Large intestine (tissue), 3 donors: ENCODE data around the gene PAX8. TPM values are rescaled to one million over a fixed set of nuclear protein-coding genes. Genes with fewer than 3 reads are reported as not detected.

ENCODE experiments used
- DNase-seq, 2 donors: peaks; one replicate each; pipeline versions ENCODE4 v3.0.0 to v3.0.0-alpha.2; 2013
- H3K27ac ChIP-seq: one replicate; pipeline ENCODE4 v1.5.1; 2013; ENCODE audit warnings: low read length
- H3K27me3 ChIP-seq: 2 replicates; pipeline ENCODE4 v1.6.1; 2013; ENCODE audit warnings: low read length; ENCODE audit not compliant: control insufficient read depth, insufficient read depth
- H3K36me3 ChIP-seq: 2 replicates; pipeline ENCODE4 v1.6.1; 2013; ENCODE audit warnings: low read length; ENCODE audit not compliant: control insufficient read depth, insufficient read depth
- H3K4me1 ChIP-seq: one replicate; pipeline ENCODE4 v1.6.1; 2013; ENCODE audit warnings: low read length; ENCODE audit not compliant: control insufficient read depth, insufficient read depth
- H3K4me3 ChIP-seq: one replicate; pipeline ENCODE4 v1.5.1; 2013; ENCODE audit warnings: low read length
- H3K9me3 ChIP-seq: one replicate; pipeline ENCODE4 v1.6.1; 2013; ENCODE audit warnings: mild to moderate bottlenecking, low read depth, low read length, moderate library complexity; ENCODE audit not compliant: control insufficient read depth
- WGBS: methylation state at CpG from one replicate; pipeline ENCODE4 v1.1.5; 2013; ENCODE audit warnings: low lambda C conversion rate; ENCODE audit not compliant: insufficient coverage; 5-methylcytosine and 5-hydroxymethylcytosine counted together
- polyA plus RNA-seq: library from polyadenylated mRNA; unstranded; fragments of 120-200 nt; gene quantifications from one replicate; pipeline ENCODE4 v1.2.1, GENCODE V29; 2013

The PAX8 gene
- polyA plus RNA-seq, 1 donor, result 2.1 TPM

DNA sequence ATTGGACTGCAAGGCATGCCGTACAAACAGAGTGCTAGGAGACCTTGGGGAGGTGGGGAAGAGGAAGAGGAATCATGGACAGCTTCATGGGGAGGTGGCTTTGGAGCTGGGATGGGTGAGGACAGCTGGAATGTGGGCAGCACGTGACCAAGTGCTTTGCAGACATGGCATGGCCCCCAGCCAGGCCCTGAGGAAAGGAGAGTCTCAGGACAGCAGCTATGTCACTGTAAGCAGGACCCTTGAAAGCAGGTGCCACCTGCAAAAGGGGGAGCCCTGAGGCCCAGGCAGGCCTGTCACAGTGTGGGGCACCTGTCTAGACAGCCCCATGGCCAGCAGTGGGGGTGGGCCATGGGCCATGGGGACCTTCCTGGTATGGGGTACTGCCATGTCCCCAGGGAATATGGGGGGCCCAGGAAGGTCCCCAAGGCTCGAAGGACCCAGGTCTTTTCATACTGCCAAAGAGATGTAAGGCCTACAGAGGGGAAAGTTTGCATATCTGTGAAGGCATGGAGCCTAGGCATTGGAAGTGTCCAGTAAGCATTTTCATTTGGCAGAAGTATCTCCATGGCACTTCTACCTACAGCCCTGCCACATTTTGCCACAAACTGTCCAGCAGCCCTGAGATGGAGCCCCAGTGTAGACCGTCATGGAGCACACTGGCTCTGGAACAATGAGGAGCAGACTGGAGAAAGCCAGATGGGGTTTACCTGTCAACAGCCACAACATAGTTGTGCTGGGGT lies 9.9 kb downstream of the PAX8 start:
- H3K9me3 ChIP-seq, result no peaks in the 10 kb centered on the region
- no peak overlapping the region for H3K27ac ChIP-seq
- peaks cover 27% of the 10 kb centered on the region for H3K27me3 ChIP-seq
- no peak for DNase-seq
- no peak overlapping the region for H3K4me3 ChIP-seq
- H3K36me3 ChIP-seq, result no peaks in the 10 kb centered on the region
- WGBS, result no CpG with 5 or more reads among the region's 4 CpGs
- H3K4me1 ChIP-seq, result peaks cover 5% of the 10 kb centered on the region

DNA sequence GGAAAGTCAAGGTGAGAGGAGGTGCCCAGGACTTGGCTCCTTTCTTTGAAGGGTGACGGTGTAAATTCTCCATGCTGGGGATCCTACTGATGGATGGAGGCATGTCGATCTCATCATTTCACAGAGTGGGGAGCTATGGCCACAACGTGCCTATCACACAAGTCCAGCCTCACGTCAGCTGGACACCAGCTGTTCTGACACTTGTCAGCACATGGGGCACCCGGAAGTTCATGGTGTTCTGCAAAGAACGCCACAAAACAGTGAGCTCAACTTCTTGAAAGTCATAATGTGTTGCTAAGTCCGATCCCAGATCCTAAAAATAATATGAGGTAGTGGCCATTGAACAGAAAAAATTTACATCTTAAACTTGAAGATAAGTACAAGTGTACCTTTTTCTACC lies 12.3 kb downstream of the PAX8 start:
- Histone ChIP-seq H3K9me3 (no peaks in the 10 kb centered on the region), H3K4me1 (peaks cover 5% of the 10 kb centered on the region), H3K27ac (no peak overlapping the region), H3K27me3 (peaks cover 7% of the 10 kb centered on the region), H3K36me3 (no peaks in the 10 kb centered on the region), H3K4me3 (no peak overlapping the region)
- DNase-seq, result no peak
- WGBS, result no CpG with 5 or more reads among the region's 7 CpGs

DNA sequence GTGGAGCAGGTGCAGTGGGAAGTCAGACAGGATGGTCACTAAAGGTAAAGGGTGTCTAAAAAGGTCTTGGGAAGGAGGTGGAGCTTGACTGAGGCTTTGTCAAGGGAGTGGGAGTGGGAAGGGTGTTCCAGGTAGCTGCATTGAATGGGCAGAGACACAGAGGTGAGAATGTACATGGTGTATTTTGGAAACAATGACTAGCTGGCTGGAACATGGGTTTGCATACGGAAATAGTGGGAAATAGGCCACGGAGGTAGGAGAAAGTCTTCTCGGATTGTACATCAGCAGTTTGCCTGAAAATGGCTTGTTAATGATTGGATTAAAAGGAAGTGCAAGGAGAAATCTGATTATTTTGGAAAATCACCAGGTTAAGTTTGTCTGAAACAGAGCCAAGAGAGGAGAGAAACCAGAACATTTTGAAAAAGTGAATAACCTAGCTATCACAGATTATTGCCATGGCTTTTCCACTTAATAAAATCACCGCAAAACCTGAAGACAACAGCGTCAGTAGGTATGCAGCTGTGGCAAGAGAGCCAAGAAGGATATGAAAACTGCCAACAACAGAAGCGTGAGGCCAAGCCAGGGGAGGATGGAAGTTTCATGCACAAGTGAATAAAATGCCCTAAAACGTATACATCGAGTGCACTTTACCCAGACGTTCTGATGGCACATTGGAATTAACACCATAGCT lies 13.9 kb downstream of the PAX8 start:
- DNase-seq, result no peak
- no peaks in the 10 kb centered on the region for H3K9me3 ChIP-seq
- no peak overlapping the region for H3K4me3 ChIP-seq
- peaks cover 5% of the 10 kb centered on the region for H3K4me1 ChIP-seq
- H3K27ac ChIP-seq, result no peak overlapping the region
- no peaks in the 10 kb centered on the region for H3K36me3 ChIP-seq
- 100% methylated on average over 2 of the region's 9 CpGs for WGBS
- no peaks in the 10 kb centered on the region for H3K27me3 ChIP-seq

DNA sequence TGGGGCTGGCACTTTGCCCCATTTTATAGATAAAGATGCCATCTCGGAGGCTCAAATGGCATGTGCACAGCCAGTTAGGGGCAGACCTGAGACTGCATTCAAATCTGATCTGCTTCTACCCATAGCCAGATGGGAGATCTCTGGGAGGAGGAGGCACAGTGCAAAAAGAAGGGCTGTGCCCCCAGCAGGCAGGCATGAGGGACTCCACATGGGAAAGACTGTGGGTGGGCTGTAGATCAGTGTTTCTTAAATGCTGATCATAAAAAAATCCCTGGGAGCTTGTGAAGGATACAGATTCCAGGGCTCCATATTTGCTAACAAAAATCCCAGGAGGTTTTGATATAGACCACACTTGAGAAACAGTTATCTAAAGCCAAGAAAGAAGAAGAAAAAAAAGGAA lies 15.2 kb downstream of the PAX8 start:
- WGBS, result no CpG with 5 or more reads among the region's 1 CpG
- Histone ChIP-seq H3K27ac (no peak overlapping the region), H3K4me3 (no peak overlapping the region), H3K36me3 (no peaks in the 10 kb centered on the region), H3K27me3 (no peaks in the 10 kb centered on the region), H3K4me1 (peaks cover 5% of the 10 kb centered on the region), H3K9me3 (no peaks in the 10 kb centered on the region)
- DNase-seq, result no peak

DNA sequence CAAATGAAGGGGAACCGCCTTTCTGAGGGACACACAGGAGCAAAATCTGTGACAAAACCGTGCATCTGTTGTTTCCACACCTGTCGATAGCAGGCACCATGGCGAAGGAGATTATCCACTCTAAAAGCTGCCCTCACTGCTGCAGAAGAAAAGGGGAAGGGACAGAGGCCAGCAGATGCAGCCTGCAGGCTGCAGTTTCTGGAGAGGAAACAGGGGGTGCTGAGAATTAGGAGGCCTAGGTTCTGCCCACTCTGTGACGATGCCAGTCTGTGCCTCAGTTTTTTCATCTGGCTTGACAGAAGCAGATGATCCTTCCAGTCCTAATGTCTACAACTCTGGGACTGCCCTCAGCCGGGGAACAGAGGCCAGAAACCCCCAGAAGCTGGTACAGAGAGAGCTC lies 17.7 kb downstream of the PAX8 start:
- H3K4me3 ChIP-seq, result no peak overlapping the region
- no peaks in the 10 kb centered on the region for H3K27me3 ChIP-seq
- H3K27ac ChIP-seq, result no peak overlapping the region
- no peak for DNase-seq
- 100% methylated on average over 1 of the region's 6 CpGs for WGBS
- no peaks in the 10 kb centered on the region for H3K9me3 ChIP-seq
- H3K36me3 ChIP-seq, result no peaks in the 10 kb centered on the region
- H3K4me1 ChIP-seq, result peaks cover 5% of the 10 kb centered on the region

DNA sequence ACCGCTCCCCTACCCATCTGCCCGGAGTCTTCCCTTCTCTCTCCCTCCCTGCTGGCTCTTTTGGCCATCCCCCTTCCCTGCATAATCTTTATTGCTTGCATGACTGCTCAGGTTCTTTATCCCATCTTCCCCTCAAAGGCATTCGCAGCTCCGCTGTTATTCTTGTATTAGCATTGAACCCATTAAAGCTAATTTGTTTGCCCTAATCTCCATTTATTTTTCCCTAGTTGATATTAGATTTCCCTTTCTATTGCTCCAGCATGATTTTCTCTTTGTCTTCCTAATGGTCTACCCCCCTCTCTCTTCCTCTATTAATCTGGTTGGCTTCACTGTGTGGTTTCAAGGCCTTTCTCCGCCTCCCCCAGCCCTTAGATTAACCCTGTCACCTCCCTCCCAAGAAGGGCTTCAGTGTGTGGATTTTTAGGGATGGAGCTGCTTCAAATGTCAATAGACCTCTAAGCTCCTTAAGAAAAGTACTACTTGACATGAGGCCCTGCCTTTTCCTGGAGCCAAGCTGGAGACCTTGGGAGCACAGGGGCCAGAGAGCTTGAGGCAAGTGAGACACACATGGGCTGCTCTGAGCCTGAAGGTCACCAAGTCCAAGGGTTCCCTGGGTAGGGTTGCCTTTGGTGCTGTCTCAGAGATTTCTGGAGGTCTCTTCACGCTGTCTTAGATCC lies 20.1 kb downstream of the PAX8 start:
- H3K27me3 ChIP-seq, result no peaks in the 10 kb centered on the region
- H3K36me3 ChIP-seq, result no peaks in the 10 kb centered on the region
- WGBS, result 90% methylated on average over 4 of the region's 6 CpGs
- H3K9me3 ChIP-seq, result no peaks in the 10 kb centered on the region
- H3K4me3 ChIP-seq, result no peak overlapping the region
- no peak overlapping the region for H3K27ac ChIP-seq
- no peaks in the 10 kb centered on the region for H3K4me1 ChIP-seq
- no peak for DNase-seq

DNA sequence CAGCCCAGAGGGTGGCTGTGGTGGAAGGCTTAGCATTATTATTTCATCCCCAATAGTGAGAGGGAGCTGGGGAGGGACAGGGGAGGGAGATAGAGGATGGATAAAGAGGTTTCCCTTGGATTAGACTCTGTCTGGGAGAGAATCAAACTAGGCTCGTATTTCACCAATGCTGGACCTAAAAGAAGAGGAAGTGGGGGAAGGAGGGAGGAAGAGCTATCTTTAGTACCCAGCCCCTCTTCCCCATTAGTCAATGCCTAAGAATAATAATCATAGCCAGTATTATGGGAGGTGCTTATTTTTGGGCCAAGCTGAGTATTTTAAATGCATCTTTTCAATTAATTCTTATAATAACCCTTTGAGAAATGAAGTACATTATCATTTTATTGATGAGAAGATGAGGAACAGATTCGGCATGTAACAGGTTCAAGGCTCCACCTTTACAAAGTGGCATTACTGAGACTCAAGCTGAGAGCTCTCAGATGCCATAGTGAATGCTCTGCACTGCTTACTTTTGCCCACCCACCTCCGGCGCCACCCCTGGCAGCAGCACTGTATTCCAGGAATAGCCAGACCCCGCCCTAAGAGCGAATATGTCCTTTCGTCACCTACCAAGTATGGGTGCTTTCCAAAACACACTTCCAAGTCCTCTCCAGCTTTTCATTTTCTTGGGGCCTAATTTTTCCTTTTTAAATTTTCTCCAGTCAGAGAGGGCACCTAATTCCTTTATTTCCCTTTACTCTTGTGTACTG lies 21.0 kb downstream of the PAX8 start:
- no peaks in the 10 kb centered on the region for H3K4me1 ChIP-seq
- H3K27me3 ChIP-seq, result no peaks in the 10 kb centered on the region
- H3K4me3 ChIP-seq, result no peak overlapping the region
- 78% methylated on average over 3 of the region's 7 CpGs for WGBS
- no peaks in the 10 kb centered on the region for H3K36me3 ChIP-seq
- H3K27ac ChIP-seq, result no peak overlapping the region
- H3K9me3 ChIP-seq, result no peaks in the 10 kb centered on the region
- DNase-seq, result no peak

DNA sequence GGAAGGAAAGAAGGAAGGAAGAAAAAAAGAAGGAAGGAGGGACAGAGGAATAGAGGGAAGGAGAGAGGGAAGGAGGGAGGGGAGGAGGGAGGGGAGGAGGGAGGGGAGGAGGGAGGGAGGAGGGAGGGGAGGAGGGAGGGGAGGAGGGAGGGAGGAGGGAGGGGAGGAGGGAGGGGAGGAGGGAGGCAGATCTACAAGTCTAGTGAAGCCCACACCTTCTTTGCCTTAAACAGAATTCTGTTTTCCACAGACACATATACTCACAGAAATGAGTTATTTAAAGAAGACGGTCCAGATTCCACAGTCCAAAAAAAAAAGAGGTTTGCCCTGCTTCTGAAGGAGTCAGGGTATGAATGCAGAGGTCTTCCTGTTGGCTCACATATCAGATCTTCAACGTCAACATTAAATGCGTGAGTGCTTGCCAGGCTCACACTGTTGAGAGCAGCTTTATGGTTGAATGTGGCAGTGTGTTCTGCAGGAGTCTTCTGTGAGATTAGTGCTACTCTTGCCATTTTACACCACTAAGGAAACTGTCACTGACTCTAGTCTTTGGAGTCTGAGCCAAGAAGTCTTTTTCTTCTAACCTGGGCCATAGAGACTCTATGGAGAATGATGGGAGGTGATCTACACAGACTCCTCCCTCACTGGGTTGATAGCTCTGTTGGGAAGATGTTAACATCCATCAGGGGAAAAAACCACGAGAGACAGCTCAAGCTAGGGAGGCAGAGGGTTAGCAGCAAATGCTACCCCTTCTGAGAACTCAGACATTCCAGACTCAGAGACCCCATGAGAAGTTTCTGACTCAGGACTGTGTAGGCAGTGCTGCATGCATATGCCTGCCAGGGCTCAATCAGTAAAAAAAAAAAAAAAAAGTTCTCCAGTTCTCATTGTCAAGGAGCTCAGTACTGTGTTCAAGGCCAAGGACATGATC lies 23.3 kb downstream of the PAX8 start:
- H3K9me3 ChIP-seq, result no peaks in the 10 kb centered on the region
- no peaks in the 10 kb centered on the region for H3K4me1 ChIP-seq
- no peaks in the 10 kb centered on the region for H3K36me3 ChIP-seq
- H3K4me3 ChIP-seq, result no peak overlapping the region
- H3K27me3 ChIP-seq, result no peaks in the 10 kb centered on the region
- 80% methylated on average over 1 of the region's 4 CpGs for WGBS
- H3K27ac ChIP-seq, result no peak overlapping the region
- no peak for DNase-seq

DNA sequence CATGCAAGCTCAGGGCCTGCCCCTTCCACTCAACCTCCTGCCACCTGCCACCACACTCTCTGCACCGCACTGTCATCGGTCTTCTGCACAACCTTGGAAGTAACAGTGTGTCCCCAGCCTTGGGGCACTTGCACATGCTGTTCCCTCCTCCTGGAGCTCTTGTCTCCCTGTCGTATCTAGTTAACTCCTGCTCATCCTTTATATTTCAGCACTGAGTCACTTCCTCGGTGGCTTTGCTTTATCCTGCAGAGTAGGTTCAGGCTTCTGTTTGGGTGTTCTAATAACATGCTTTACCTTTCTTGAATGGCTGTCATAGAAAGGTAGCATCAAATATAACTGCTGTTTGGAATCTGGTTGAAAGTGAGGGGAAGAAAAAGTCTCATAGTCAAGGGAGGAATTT lies 25.3 kb downstream of the PAX8 start:
- Histone ChIP-seq H3K9me3 (no peaks in the 10 kb centered on the region), H3K4me3 (no peak overlapping the region), H3K36me3 (no peaks in the 10 kb centered on the region), H3K27me3 (no peaks in the 10 kb centered on the region), H3K27ac (no peak overlapping the region), H3K4me1 (peaks cover 6% of the 10 kb centered on the region)
- no CpG with 5 or more reads among the region's 4 CpGs for WGBS
- DNase-seq, result no peak
